GM12891 (cell line): ENCODE results near the gene TBL1X.

Source experiments
- POLR2A ChIP-seq: IDR thresholded peaks from 2 replicates; pipeline ENCODE4 v1.6.1; 2011; ENCODE audit warnings: low read depth, low read length, control low read depth
- POLR2AphosphoS5 ChIP-seq: IDR thresholded peaks from 2 replicates; pipeline ENCODE4 v1.6.1; 2011; ENCODE audit warnings: low read depth, low read length, control low read depth
- SPI1 ChIP-seq: IDR thresholded peaks from 2 replicates; pipeline ENCODE4 v1.6.1; 2011; ENCODE audit warnings: low read depth, low read length, control low read depth

DNA sequence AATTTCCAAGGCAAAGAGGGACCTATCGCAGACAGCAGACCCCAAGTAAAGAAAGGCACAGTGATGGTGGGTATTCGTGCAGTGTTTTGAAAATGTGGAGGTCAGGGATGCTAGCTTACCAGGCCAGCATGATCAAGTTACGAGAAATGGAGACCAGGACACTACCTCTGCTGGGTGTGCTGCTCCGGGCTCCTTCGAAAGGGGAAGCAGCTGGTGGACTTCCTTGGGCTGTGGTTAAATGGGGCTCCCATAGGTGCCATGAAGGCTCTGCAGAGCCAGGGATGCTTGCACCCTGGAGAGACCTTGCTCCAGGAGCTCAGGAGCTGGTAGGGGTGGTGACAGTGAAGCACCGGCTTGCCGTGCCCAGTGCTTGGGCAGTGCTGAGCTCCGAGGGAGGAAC, 68.8 kb downstream of the TBL1X start:
- TF ChIP-seq POLR2A (no peak), POLR2AphosphoS5 (no peak), SPI1 (no peak)
